ENCODE data around the gene ZC3H8.

DNA sequence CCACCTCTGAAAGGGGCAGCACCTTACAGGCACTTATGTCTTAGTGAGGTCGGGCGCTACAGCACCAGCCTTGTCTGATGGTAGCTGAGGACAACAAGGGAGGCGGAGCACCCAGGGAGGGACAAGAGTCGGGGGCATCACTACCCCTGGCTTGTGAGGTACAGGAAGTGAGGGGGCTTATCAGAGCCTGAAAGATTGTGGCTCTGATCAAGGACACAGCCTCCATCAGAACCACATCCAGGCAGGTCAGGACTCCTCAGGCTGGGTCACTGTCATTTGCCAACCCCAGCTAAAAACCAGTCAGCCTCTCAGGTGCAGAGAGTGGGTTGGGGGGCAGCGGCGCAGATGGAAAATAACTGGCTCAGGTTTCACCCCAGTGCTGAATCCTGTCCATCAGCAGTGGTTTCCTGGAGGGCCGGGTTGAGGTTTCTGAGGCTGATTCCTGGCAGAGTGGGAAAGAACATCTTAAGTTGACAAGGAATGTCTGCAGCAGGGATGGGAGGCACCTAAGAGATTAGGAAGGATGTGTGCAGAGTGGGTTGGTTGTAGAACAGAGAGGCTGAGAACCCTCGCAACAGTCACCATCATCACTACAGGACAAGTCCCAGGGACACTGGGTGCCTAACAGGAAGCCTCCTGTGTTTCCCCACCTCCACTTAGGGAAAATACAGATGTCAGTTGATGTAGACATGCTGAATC lies 71.4 kb downstream of the ZC3H8 start:
- no peak for TF ChIP-seq EZH2 (IDR thresholded peaks at IDR 0.05; ENCODE audit: low read length, unreplicated experiment)
- TF ChIP-seq CTCF (conservative IDR thresholded peaks at IDR 0.05; ENCODE audit: low read depth, low read length), result no peak
